Measurements from ENCODE around the gene ARHGEF2.

ARHGEF2 gene

DNA sequence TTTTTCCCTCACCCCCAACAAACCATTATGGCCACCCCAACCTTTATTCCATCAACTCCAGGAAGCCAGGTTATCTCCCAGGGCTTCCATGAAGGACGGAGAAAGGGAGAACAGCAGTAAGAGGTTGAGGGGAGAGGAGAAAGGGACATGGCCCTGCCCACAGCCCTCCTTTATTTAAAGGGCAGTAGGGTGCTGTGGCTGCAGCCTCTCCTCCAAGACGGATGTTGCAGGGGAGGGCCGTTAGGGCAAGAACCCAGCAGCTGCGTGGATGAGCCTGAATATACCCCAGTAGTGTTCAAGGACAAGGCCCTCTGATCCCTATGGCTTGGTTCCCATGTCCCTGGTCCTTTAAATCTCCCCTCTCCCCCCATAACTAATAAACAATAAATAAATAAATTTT, 31.1 kb downstream of the ARHGEF2 start:
- no peak overlapping the region for H3K4me3 ChIP-seq (replicated peaks; ENCODE audit: low read depth, low read length)
- no peak for DNase-seq (ENCODE audit: extremely low read depth, low read depth)
- TF ChIP-seq CTCF (IDR thresholded peaks at IDR 0.05; ENCODE audit: low read depth, low read length, missing control alignments) = no peak

- TF ChIP-seq CTCF (IDR thresholded peaks at IDR 0.05; ENCODE audit: low read depth, low read length, missing control alignments) = no peak
- H3K4me3 ChIP-seq (replicated peaks; ENCODE audit: low read depth, low read length) = no peak overlapping the region
- no peak for DNase-seq (ENCODE audit: extremely low read depth, low read depth)
Observed at GRCh38 chr1:155946633-155947219, 31.6 kb downstream of the ARHGEF2 start.

GRCh38 chr1:155944444-155944799, 33.9 kb downstream of the ARHGEF2 start:
- no peak for TF ChIP-seq CTCF (IDR thresholded peaks at IDR 0.05; ENCODE audit: low read depth, low read length, missing control alignments)
- no peak for DNase-seq (ENCODE audit: extremely low read depth, low read depth)
- no peak overlapping the region for H3K4me3 ChIP-seq (replicated peaks; ENCODE audit: low read depth, low read length)

- H3K4me3 ChIP-seq (replicated peaks; ENCODE audit: low read depth, low read length) = no peak overlapping the region
- no peak for TF ChIP-seq CTCF (IDR thresholded peaks at IDR 0.05; ENCODE audit: low read depth, low read length, missing control alignments)
Observed at GRCh38 chr1:155942578-155943141, 35.7 kb downstream of the ARHGEF2 start.

DNA sequence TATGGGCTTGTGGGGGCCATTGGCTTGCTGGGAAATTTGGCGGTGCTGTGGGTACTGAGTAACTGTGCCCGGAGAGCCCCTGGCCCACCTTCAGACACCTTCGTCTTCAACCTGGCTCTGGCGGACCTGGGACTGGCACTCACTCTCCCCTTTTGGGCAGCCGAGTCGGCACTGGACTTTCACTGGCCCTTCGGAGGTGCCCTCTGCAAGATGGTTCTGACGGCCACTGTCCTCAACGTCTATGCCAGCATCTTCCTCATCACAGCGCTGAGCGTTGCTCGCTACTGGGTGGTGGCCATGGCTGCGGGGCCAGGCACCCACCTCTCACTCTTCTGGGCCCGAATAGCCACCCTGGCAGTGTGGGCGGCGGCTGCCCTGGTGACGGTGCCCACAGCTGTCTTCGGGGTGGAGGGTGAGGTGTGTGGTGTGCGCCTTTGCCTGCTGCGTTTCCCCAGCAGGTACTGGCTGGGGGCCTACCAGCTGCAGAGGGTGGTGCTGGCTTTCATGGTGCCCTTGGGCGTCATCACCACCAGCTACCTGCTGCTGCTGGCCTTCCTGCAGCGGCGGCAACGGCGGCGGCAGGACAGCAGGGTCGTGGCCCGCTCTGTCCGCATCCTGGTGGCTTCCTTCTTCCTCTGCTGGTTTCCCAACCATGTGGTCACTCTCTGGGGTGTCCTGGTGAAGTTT, 36.4 kb downstream of the ARHGEF2 start:
- no peak for DNase-seq (ENCODE audit: extremely low read depth, low read depth)
- TF ChIP-seq CTCF (IDR thresholded peaks at IDR 0.05; ENCODE audit: low read depth, low read length, missing control alignments) = no peak
- no peak overlapping the region for H3K4me3 ChIP-seq (replicated peaks; ENCODE audit: low read depth, low read length)

More at GRCh38 chr1:155942578-155943141, 35.7 kb downstream of the ARHGEF2 start:
- no peak for DNase-seq (ENCODE audit: extremely low read depth, low read depth)

DNA sequence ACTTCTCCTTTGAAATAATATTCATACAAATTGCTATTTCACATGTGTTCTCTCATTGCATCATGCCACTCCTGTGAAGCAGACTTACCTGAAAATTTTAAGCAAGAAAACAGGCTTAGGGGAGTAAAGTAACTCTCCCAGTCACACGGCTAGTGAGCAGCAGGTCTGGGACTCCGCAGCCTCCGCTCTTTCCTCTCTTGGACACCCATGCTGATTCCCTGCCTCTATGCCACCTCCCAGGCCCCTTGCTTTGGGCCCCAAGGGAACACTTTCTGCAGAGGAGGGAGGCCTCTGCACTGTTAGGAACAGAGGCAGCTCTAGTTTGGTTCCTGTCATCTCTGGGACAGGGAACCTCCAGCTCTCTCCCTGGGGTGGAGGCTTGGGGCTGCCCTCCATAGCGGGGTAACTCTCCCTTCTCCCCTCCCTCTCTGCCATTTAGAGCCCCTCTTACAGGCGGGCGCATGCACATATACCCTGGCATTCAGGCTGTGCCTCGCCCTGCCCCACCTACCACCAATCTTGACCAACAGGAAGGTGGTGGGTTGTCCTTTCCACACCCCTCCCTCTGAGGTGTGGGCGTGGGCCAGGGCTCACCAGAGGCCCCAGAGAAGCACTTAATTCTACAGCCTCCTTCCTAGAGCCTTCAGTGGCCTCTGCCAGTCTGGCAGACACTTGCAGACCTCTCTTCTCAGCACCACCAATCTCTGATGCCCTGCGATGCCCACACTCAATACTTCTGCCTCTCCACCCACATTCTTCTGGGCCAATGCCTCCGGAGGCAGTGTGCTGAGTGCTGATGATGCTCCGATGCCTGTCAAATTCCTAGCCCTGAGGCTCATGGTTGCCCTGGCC, 37.1 kb downstream of the ARHGEF2 start, which contains the start of gene RXFP4:
TSS of gene RXFP4 (plus strand) at position 646 of the 852 bp plus-strand sequence. CDS start at position 718, 72 bp downstream.
- DNase-seq (ENCODE audit: extremely low read depth, low read depth) = no peak
- no peak within 1 kb of the TSS for H3K4me3 ChIP-seq (replicated peaks; ENCODE audit: low read depth, low read length)
- TF ChIP-seq CTCF (IDR thresholded peaks at IDR 0.05; ENCODE audit: low read depth, low read length, missing control alignments) = no peak
